MCF 10A (cell line): ENCODE measurements around the gene STOML1. TPM values are rescaled to one million over a fixed set of nuclear protein-coding genes. Genes with fewer than 3 reads are reported as not detected.

Experiments used
- BruUV-seq: library from RNA; stranded (reverse); fragments of 400-500 nt; replicated peaks from 2 replicates; lab custom pipeline; 2021; lab: Mats Ljungman, UMichigan
- CTCF ChIA-PET: fragments of 300-600 bp; sonication (Branson Sonifier 250); formaldehyde crosslinking; extraction: SDS; loops from one replicate; lab custom pipeline; 2021; ENCODE audit warnings: antibody characterized with exemption, inconsistent platforms; lab: Yijun Ruan, JAX
- POLR2A ChIA-PET: fragments of 300-600, 350-650 bp; sonication (Branson Sonifier 250); formaldehyde crosslinking; extraction: SDS; loops from one replicate; lab custom pipeline; 2020; ENCODE audit warnings: antibody characterized with exemption, inconsistent platforms; lab: Yijun Ruan, JAX
- DNase-seq: peaks from one replicate; pipeline ENCODE4 v3.0.0-alpha.2; 2018; ENCODE audit not compliant: unreplicated experiment
- H3K27ac Mint-ChIP-seq: one replicate; pipeline ENCODE4 v1.8.0; 2022; ENCODE audit warnings: mild to moderate bottlenecking, low read depth, mixed read lengths; ENCODE audit not compliant: unreplicated experiment
- H3K27me3 Mint-ChIP-seq: one replicate; pipeline ENCODE4 v1.8.0; 2022; ENCODE audit warnings: mixed read lengths; ENCODE audit not compliant: insufficient read depth, unreplicated experiment
- H3K36me3 Mint-ChIP-seq: one replicate; pipeline ENCODE4 v1.8.0; 2022; ENCODE audit warnings: mild to moderate bottlenecking, moderate library complexity, mixed read lengths; ENCODE audit not compliant: insufficient read depth, unreplicated experiment
- H3K4me1 Mint-ChIP-seq: one replicate; pipeline ENCODE4 v1.8.0; 2022; ENCODE audit warnings: mixed read lengths; ENCODE audit not compliant: insufficient read depth, unreplicated experiment
- H3K4me3 Mint-ChIP-seq: one replicate; pipeline ENCODE4 v1.8.0; 2022; ENCODE audit warnings: mild to moderate bottlenecking, moderate library complexity, mixed read lengths; ENCODE audit not compliant: unreplicated experiment
- H3K9me3 Mint-ChIP-seq: one replicate; pipeline ENCODE4 v1.8.0; 2022; ENCODE audit warnings: mixed read lengths; ENCODE audit not compliant: unreplicated experiment
- intact Hi-C: fragments of 100-400 bp; cut with micrococcal nuclease; formaldehyde crosslinking; loops from 2 replicates; pipeline ENCODE4 v1.14.1; 2022
- total RNA-seq: library from RNA; stranded (reverse); gene quantifications from 2 replicates; pipeline ENCODE4 v1.2.3, GENCODE V29; 2022
- TF ChIP-seq, protein P1 (sequence below): fragments of 200-600 bp; IDR thresholded peaks from one replicate; pipeline ENCODE4 v1.8.0; 2022; ENCODE audit warnings: antibody characterized with exemption, mild to moderate bottlenecking; ENCODE audit not compliant: unreplicated experiment

Gene STOML1
- total RNA-seq, 1 experiment from 2014 or later = 17.6 TPM

DNA sequence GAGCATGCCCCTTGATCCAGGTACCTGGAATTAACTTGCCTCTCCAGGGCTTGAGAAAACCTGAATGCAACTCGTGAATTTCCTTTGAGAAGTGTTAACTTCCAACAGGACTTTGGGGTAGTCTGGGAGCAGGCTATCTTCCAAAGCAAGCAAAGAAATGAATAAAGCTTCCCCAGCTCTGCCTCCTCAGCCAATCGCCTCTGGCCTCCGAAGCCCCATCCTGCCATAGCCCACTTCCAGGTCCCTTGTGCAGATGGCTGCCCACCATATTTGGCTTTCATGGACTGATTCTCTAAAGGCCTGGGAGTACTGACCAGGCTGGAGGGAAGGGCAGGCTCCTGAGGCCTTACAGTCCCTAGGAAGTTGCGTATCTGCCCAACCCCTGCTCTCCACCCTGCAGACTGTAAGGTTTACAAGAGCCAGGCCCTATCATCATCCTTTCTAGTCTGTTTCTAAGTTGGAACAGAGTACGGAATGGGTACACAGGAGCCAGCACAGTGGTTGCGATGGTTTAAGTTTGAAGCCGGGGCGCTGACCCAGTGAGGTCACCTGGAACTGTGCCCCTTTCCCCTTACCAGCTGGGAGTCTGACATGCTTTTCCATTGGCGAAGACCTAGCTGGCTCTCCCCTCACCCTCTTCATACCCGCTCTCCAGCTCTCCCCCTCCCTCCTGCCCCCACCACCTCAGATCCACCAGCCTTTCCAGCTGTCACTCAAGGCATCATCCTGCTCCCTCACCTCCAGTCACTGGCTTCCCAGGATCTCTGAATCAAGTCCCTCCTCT is 1.3 kb upstream of the STOML1 start:
- BruUV-seq = no TSS peak
- Mint-ChIP-seq H3K27ac (no peak overlapping the region), H3K9me3 (no peaks in the 10 kb centered on the region), H3K4me3 (peak overlapping the region; percentile 81), H3K4me1 (peaks cover 45% of the 10 kb centered on the region), H3K27me3 (no peaks in the 10 kb centered on the region), H3K36me3 (peaks cover 4% of the 10 kb centered on the region)
- ChIA-PET POLR2A (interaction anchor here (1.0 to 6.5 kb wide), 7 partner anchors 9 to 46 kb away, joined by 3 to 141 read pairs (median 8); no protein-coding TSS in a partner anchor), CTCF (interaction anchor here (0.6 to 3.6 kb wide), 11 partner anchors 7 to 370 kb away, joined by 3 to 31 read pairs (median 4); no protein-coding TSS in a partner anchor)
- TF ChIP-seq, protein P1, sequence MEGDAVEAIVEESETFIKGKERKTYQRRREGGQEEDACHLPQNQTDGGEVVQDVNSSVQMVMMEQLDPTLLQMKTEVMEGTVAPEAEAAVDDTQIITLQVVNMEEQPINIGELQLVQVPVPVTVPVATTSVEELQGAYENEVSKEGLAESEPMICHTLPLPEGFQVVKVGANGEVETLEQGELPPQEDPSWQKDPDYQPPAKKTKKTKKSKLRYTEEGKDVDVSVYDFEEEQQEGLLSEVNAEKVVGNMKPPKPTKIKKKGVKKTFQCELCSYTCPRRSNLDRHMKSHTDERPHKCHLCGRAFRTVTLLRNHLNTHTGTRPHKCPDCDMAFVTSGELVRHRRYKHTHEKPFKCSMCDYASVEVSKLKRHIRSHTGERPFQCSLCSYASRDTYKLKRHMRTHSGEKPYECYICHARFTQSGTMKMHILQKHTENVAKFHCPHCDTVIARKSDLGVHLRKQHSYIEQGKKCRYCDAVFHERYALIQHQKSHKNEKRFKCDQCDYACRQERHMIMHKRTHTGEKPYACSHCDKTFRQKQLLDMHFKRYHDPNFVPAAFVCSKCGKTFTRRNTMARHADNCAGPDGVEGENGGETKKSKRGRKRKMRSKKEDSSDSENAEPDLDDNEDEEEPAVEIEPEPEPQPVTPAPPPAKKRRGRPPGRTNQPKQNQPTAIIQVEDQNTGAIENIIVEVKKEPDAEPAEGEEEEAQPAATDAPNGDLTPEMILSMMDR = no peak
- DNase-seq = no peak
- intact Hi-C loops = no loop called here

DNA sequence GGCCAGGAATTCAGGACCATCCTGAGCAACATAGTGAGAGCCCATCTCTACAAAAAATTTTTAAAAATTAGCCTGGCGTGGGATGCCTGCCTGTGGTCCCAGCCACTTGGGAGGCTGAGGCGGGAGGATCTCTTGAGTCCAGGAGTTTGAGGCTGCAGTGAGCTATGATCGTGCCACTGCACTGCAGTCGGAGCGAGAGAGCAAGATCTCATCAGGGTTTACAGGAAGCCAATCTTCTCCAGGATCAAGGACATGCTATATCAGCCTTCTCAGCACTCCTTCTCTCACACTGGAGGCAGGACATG is 451 bp upstream of the STOML1 start:
- Mint-ChIP-seq H3K27me3 (no peaks in the 10 kb centered on the region), H3K27ac (no peak overlapping the region), H3K36me3 (peaks cover 9% of the 10 kb centered on the region), H3K4me1 (peaks cover 50% of the 10 kb centered on the region), H3K9me3 (no peaks in the 10 kb centered on the region), H3K4me3 (peak overlapping the region; percentile 76)
- BruUV-seq = no TSS peak
- CTCF ChIA-PET = interaction anchor here (0.6 to 2.3 kb wide), 10 partner anchors 10 to 1545 kb away, joined by 3 to 10 read pairs (median 3); no protein-coding TSS in a partner anchor
- TF ChIP-seq, protein P1 = no peak
- no peak for DNase-seq
- intact Hi-C loops = no loop called here
- POLR2A ChIA-PET = interaction anchor here (0.7 to 6.5 kb wide), 5 partner anchors 8 to 545 kb away, joined by 3 to 141 read pairs (median 5); no protein-coding TSS in a partner anchor

DNA sequence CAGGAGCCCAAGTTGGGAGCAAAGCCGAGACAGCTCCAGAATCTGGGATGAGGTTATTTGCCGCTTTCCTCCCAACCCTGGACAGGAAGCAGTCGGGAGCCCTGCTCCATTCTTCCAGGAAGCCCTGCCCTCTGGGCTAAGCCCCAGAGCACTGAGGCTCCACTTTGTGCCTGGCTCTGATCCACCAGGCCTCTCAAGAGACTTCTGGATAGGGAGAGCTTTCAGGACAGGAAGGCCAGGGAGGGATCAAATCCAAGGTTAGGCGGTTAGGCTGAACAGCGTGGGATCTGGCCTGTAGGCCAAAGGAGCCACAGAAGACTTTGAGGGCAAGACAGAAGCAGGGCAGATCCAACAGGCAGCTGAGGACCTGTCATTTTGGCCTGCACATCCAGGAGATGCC is 835 bp downstream of the STOML1 start:
- Mint-ChIP-seq H3K27me3 (no peaks in the 10 kb centered on the region), H3K4me3 (peak overlapping the region; percentile 76), H3K4me1 (peaks cover 52% of the 10 kb centered on the region), H3K9me3 (no peaks in the 10 kb centered on the region), H3K27ac (peak overlapping the region; percentile 78), H3K36me3 (peaks cover 9% of the 10 kb centered on the region)
- CTCF ChIA-PET = interaction anchor here (0.5 to 2.3 kb wide), 4 partner anchors 8 to 317 kb away, joined by 3 to 10 read pairs (median 4); no protein-coding TSS in a partner anchor
- TF ChIP-seq, protein P1 = no peak
- intact Hi-C loops = no loop called here
- TSS peak; percentile 31 for BruUV-seq
- POLR2A ChIA-PET = interaction anchor here (0.9 to 6.5 kb wide), 4 partner anchors 7 to 22 kb away, joined by 3 to 141 read pairs (median 16); no protein-coding TSS in a partner anchor
- peak; percentile 58 for DNase-seq

DNA sequence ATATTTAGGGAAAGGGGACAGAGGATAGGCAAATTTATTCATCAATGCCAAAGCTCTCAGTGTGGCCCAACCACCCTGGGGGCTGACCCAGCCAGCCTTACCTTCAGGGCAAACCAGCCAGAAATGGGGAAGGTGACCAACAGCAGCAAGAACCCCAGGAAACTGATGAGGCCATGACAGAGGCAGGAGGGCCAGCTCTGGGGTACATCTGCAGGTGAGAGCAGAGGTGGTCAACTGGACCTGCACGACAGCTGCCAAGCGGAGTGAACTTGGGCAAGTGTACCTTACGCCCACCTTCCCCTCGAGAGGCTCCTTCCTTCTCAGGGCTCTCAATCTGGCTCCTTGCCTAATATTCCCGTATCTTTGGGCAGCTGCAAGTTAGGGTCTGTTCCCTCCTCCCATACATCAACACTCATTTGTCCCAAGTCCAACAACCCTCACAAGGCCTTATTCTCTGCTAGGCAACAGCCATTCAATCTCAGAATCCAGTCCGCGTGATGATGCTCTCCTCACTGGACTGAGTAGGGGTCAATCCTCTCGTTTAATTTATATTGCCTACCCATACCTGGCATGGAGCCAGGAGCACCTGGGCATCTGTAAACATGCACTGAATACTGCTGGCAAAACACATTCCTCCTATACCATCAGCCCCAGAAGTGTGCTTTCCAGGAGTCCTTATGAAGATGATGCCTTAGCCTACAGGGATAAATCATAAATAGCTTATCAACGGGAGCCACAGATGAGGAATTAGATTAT is 1.7 kb downstream of the STOML1 start:
- Mint-ChIP-seq H3K27ac (peak overlapping the region; percentile 80), H3K9me3 (no peaks in the 10 kb centered on the region), H3K36me3 (peaks cover 9% of the 10 kb centered on the region), H3K27me3 (no peaks in the 10 kb centered on the region), H3K4me3 (peak overlapping the region; percentile 76), H3K4me1 (peaks cover 57% of the 10 kb centered on the region)
- BruUV-seq = no TSS peak
- ChIA-PET POLR2A (interaction anchor here (0.9 to 6.5 kb wide), 4 partner anchors 6 to 23 kb away, joined by 3 to 141 read pairs (median 6); no protein-coding TSS in a partner anchor), CTCF (interaction anchor here (1.2 to 2.3 kb wide), 3 partner anchors 8 to 17 kb away, joined by 5 to 10 read pairs (median 8); no protein-coding TSS in a partner anchor)
- TF ChIP-seq, protein P1 = no peak
- DNase-seq = no peak
- intact Hi-C loops = no loop called here
